Common myeloid progenitor, CD34-positive (primary cell): ENCODE measurements around the gene GDF2.

ENCODE experiments used
- CTCF ChIA-PET: fragments of 350-600 bp; sonication (Branson Sonifier 250); formaldehyde crosslinking; loops from one replicate; lab custom pipeline; 2021; ENCODE audit warnings: antibody characterized with exemption; lab: Charles Lee
- POLR2A ChIA-PET: fragments of 350-600 bp; sonication (Branson Sonifier 250); formaldehyde crosslinking; loops from one replicate; lab custom pipeline; 2021; ENCODE audit warnings: antibody characterized with exemption; lab: Charles Lee
- DNase-seq, 3 donors: peaks; one replicate each; pipeline versions ENCODE4 v3.0.0 to v3.0.0-alpha.2; 2013
- H3K27ac ChIP-seq, 2 experiments: 1 replicate in 1 of 2; 2 replicates in 1 of 2; pipeline ENCODE4 v1.7.0; 2013; ENCODE audit warnings: inconsistent platforms in 2 of 2, low read length in 2 of 2, mild to moderate bottlenecking in 2 of 2, low read depth in 1 of 2, moderate library complexity in 1 of 2; ENCODE audit not compliant: severe bottlenecking in 2 of 2, insufficient read depth in 1 of 2, poor library complexity in 1 of 2
- H3K27me3 ChIP-seq, 5 experiments: replicated peaks in 2 of 5; 1 replicate in 3 of 5; 2 replicates in 2 of 5; pipeline versions ENCODE4 v1.6.1 to v1.7.0; 2013; ENCODE audit warnings: low read length in 4 of 5, mild to moderate bottlenecking in 2 of 5, moderate library complexity in 2 of 5, inconsistent platforms in 1 of 5; ENCODE audit not compliant: insufficient read depth in 5 of 5, control insufficient read depth in 4 of 5
- H3K36me3 ChIP-seq, 4 experiments: 1 replicate in 2 of 4; 2 replicates in 2 of 4; pipeline versions ENCODE4 v1.6.1 to v1.7.0; 2013; ENCODE audit warnings: low read length in 3 of 4, control low read depth in 1 of 4, mild to moderate bottlenecking in 1 of 4; ENCODE audit not compliant: control insufficient read depth in 4 of 4, insufficient read depth in 4 of 4
- H3K4me1 ChIP-seq, 4 experiments: 1 replicate in 3 of 4; 2 replicates in 1 of 4; pipeline versions ENCODE4 v1.6.1 to v1.7.1; 2013; ENCODE audit warnings: low read length in 3 of 4, mild to moderate bottlenecking in 3 of 4, control low read depth in 1 of 4, inconsistent platforms in 1 of 4, moderate library complexity in 1 of 4; ENCODE audit not compliant: control insufficient read depth in 4 of 4, insufficient read depth in 4 of 4; ENCODE audit errors: control extremely low read depth in 1 of 4
- H3K4me3 ChIP-seq, 7 experiments: 1 replicate in 4 of 7; 2 replicates in 3 of 7; pipeline versions ENCODE4 v1.5.1 to v1.7.0; 2013; ENCODE audit warnings: mild to moderate bottlenecking in 7 of 7, low read length in 6 of 7, moderate library complexity in 6 of 7, inconsistent platforms in 2 of 7, low read depth in 2 of 7, control low read depth in 1 of 7; ENCODE audit not compliant: insufficient read depth in 4 of 7, control insufficient read depth in 1 of 7; ENCODE audit errors: extremely low read depth in 1 of 7
- H3K9me3 ChIP-seq, 5 experiments: 1 replicate in 4 of 5; 2 replicates in 1 of 5; pipeline versions ENCODE4 v1.6.1 to v1.7.1; 2013; ENCODE audit warnings: low read length in 4 of 5, mild to moderate bottlenecking in 2 of 5, inconsistent platforms in 1 of 5, low read depth in 1 of 5, moderate library complexity in 1 of 5; ENCODE audit not compliant: control insufficient read depth in 4 of 5, insufficient read depth in 2 of 5; ENCODE audit errors: control extremely low read depth in 1 of 5
- WGBS: methylation state at CpG from one replicate; pipeline ENCODE4 v1.1.5; 2013; ENCODE audit not compliant: insufficient coverage; 5-methylcytosine and 5-hydroxymethylcytosine counted together

The GDF2 gene

GRCh38 chr10:47330366-47330765 lies 8.1 kb downstream of the GDF2 start:
- no peaks in the 10 kb centered on the region for H3K9me3 ChIP-seq
- no peak for DNase-seq
- peaks cover 0 to 2% (median 0%) of the 10 kb centered on the region in 5 experiments for H3K27me3 ChIP-seq
- H3K4me3 ChIP-seq, result no peak overlapping the region
- H3K36me3 ChIP-seq, result no peaks in the 10 kb centered on the region
- 88% methylated on average over 1 of the region's 3 CpGs for WGBS
- POLR2A ChIA-PET, result no interaction called here
- H3K27ac ChIP-seq, result no peak overlapping the region
- CTCF ChIA-PET, result no interaction called here
- H3K4me1 ChIP-seq, result no peaks in the 10 kb centered on the region

- H3K36me3 ChIP-seq, result no peaks in the 10 kb centered on the region
- WGBS, result 88% methylated on average over 2 of the region's 3 CpGs
- ChIA-PET POLR2A (no interaction called here), CTCF (no interaction called here)
- H3K27ac ChIP-seq, result no peak overlapping the region
- DNase-seq, result no peak
- H3K27me3 ChIP-seq, result peaks cover 0 to 4% (median 0%) of the 10 kb centered on the region in 5 experiments
- no peaks in the 10 kb centered on the region for H3K9me3 ChIP-seq
- no peaks in the 10 kb centered on the region for H3K4me1 ChIP-seq
- H3K4me3 ChIP-seq, result no peak overlapping the region
Measured at GRCh38 chr10:47330804-47331203, 8.6 kb downstream of the GDF2 start.

- WGBS, result 100% methylated on average over 3 of the region's 9 CpGs
- H3K27ac ChIP-seq, result no peak overlapping the region
- H3K4me3 ChIP-seq, result no peak overlapping the region
- ChIA-PET CTCF (no interaction called here), POLR2A (no interaction called here)
- H3K36me3 ChIP-seq, result no peaks in the 10 kb centered on the region
- DNase-seq, result no peak
- no peaks in the 10 kb centered on the region for H3K9me3 ChIP-seq
- peaks cover 0 to 4% (median 0%) of the 10 kb centered on the region in 5 experiments for H3K27me3 ChIP-seq
- no peaks in the 10 kb centered on the region for H3K4me1 ChIP-seq
Measured at GRCh38 chr10:47331491-47331890, 9.2 kb downstream of the GDF2 start.

- Histone ChIP-seq H3K4me1 (no peaks in the 10 kb centered on the region), H3K27me3 (peaks cover 0 to 4% (median 0%) of the 10 kb centered on the region in 5 experiments), H3K36me3 (no peaks in the 10 kb centered on the region), H3K9me3 (no peaks in the 10 kb centered on the region), H3K4me3 (no peak overlapping the region), H3K27ac (no peak overlapping the region)
- POLR2A ChIA-PET, result no interaction called here
- WGBS, result 100% methylated on average over 6 of the region's 7 CpGs
- CTCF ChIA-PET, result no interaction called here
- DNase-seq, result no peak
Measured at GRCh38 chr10:47331954-47332353, 9.7 kb downstream of the GDF2 start.

GRCh38 chr10:47332371-47332770 lies 10.1 kb downstream of the GDF2 start:
- no peaks in the 10 kb centered on the region for H3K4me1 ChIP-seq
- no peaks in the 10 kb centered on the region for H3K9me3 ChIP-seq
- H3K27me3 ChIP-seq, result peaks cover 0 to 4% (median 0%) of the 10 kb centered on the region in 5 experiments
- ChIA-PET POLR2A (no interaction called here), CTCF (no interaction called here)
- no peak overlapping the region for H3K27ac ChIP-seq
- DNase-seq, result no peak
- WGBS, result 88% methylated on average over 3 of the region's 3 CpGs
- H3K4me3 ChIP-seq, result no peak overlapping the region
- no peaks in the 10 kb centered on the region for H3K36me3 ChIP-seq

GRCh38 chr10:47332946-47333345 lies 10.7 kb downstream of the GDF2 start:
- H3K36me3 ChIP-seq, result no peaks in the 10 kb centered on the region
- WGBS, result 100% methylated on average over 1 of the region's 3 CpGs
- CTCF ChIA-PET, result no interaction called here
- H3K27ac ChIP-seq, result no peak overlapping the region
- no peaks in the 10 kb centered on the region for H3K4me1 ChIP-seq
- no peak for DNase-seq
- H3K4me3 ChIP-seq, result no peak overlapping the region
- no peaks in the 10 kb centered on the region for H3K9me3 ChIP-seq
- POLR2A ChIA-PET, result no interaction called here
- H3K27me3 ChIP-seq, result peaks cover 0 to 4% (median 0%) of the 10 kb centered on the region in 5 experiments

GRCh38 chr10:47333532-47333931 lies 11.3 kb downstream of the GDF2 start:
- Histone ChIP-seq H3K4me1 (no peaks in the 10 kb centered on the region), H3K36me3 (no peaks in the 10 kb centered on the region), H3K4me3 (no peak overlapping the region), H3K27me3 (peaks cover 0 to 4% (median 0%) of the 10 kb centered on the region in 5 experiments), H3K9me3 (no peaks in the 10 kb centered on the region), H3K27ac (no peak overlapping the region)
- POLR2A ChIA-PET, result no interaction called here
- no CpG with 5 or more reads among the region's 6 CpGs for WGBS
- CTCF ChIA-PET, result no interaction called here
- no peak for DNase-seq
